GM12878 (cell line): ENCODE data around the gene GALNT16. TPM values are rescaled to one million over a fixed set of nuclear protein-coding genes. Genes with fewer than 3 reads are reported as not detected.
A peak's percentile ranks its signal among the peaks of the same experiment; 100 is the strongest.

Experiments used
- ATAC-seq: fragments of 200-7000 bp; cut with Tn5 transposase; 3 replicates; pipeline ENCODE4 v1.9.1; 2020; ENCODE audit warnings: mild to moderate bottlenecking, moderate library complexity
- BruUV-seq: library from RNA; stranded (reverse); fragments of 400-500 nt; replicated peaks from 2 replicates; lab custom pipeline; 2021; lab: Mats Ljungman, UMichigan
- CTCF ChIA-PET: fragments of 300-600 bp; sonication (Branson Sonifier 250); formaldehyde crosslinking; extraction: SDS; loops from one replicate; lab custom pipeline; 2021; ENCODE audit warnings: inconsistent platforms; lab: Yijun Ruan, JAX
- POLR2A ChIA-PET: fragments of 350-600 bp; formaldehyde crosslinking; extraction: SDS; loops from one replicate; lab custom pipeline; 2021; ENCODE audit warnings: inconsistent platforms; lab: Charles Lee
- RAD21 ChIA-PET: fragments of 300-600 bp; sonication (Branson Sonifier 250); formaldehyde crosslinking; loops from one replicate; lab custom pipeline; 2023; ENCODE audit warnings: antibody characterized with exemption; ENCODE audit not compliant: unreplicated experiment; lab: Charles Lee
- SMC1A ChIA-PET: fragments of 300-600 bp; sonication (Branson Sonifier 250); formaldehyde crosslinking; loops from one replicate; lab custom pipeline; 2023; ENCODE audit not compliant: unreplicated experiment, uncharacterized antibody; lab: Charles Lee
- DNase-seq: peaks from one replicate; pipeline ENCODE4 v3.0.0-alpha.2; 2011; ENCODE audit warnings: low read depth, low spot score
- FAIRE-seq: peaks from 3 replicates; lab custom pipeline; 2011; peaks lifted over from hg19 to GRCh38; lab: Jason Lieb, UNC
- H2AFZ ChIP-seq: 2 replicates; pipeline ENCODE4 v1.6.0; 2011; ENCODE audit warnings: low read depth, low read length, control low read depth; ENCODE audit not compliant: control insufficient read depth
- H3K27ac ChIP-seq: 2 replicates; pipeline ENCODE4 v1.5.1; 2011; ENCODE audit warnings: control low read depth; ENCODE audit not compliant: control insufficient read depth, insufficient read depth
- H3K27me3 ChIP-seq, 2 experiments: replicated peaks in 1 of 2; 2 replicates each; pipeline versions ENCODE4 v1.6.0 to v1.6.1; 2011; ENCODE audit warnings: low read length in 1 of 2; ENCODE audit not compliant: control insufficient read depth in 2 of 2, insufficient read depth in 2 of 2
- H3K36me3 ChIP-seq, 2 experiments: 2 replicates each; pipeline ENCODE4 v1.5.1; 2011; ENCODE audit warnings: low read length in 1 of 2; ENCODE audit not compliant: control insufficient read depth in 2 of 2, insufficient read depth in 2 of 2
- H3K4me1 ChIP-seq: 2 replicates; pipeline ENCODE4 v1.6.1; 2011; ENCODE audit warnings: mild to moderate bottlenecking, low read length, moderate library complexity, mixed read lengths; ENCODE audit not compliant: control insufficient read depth, insufficient read depth
- H3K4me2 ChIP-seq: 2 replicates; pipeline ENCODE4 v1.6.0; 2011; ENCODE audit warnings: control low read depth; ENCODE audit not compliant: control insufficient read depth, insufficient read depth
- H3K4me3 ChIP-seq: fragments of 200-600 bp; sonication (generic); 2 replicates; pipeline ENCODE4 v1.5.1; 2016
- H3K79me2 ChIP-seq: 2 replicates; pipeline ENCODE4 v1.6.0; 2011; ENCODE audit warnings: low read length; ENCODE audit not compliant: control insufficient read depth, insufficient read depth
- H3K9ac ChIP-seq: 2 replicates; pipeline ENCODE4 v1.8.0; 2011; ENCODE audit warnings: low read length, control low read depth, mixed read lengths; ENCODE audit not compliant: control insufficient read depth, insufficient read depth
- H3K9me3 ChIP-seq: replicated peaks from 3 replicates; pipeline ENCODE4 v1.5.1; 2011; ENCODE audit warnings: mild to moderate bottlenecking, low read length; ENCODE audit not compliant: control insufficient read depth, insufficient read depth
- H4K20me1 ChIP-seq: 2 replicates; pipeline ENCODE4 v1.6.0; 2011; ENCODE audit not compliant: control insufficient read depth, insufficient read depth
- FOXM1 ChIP-seq: IDR thresholded peaks from 2 replicates; pipeline ENCODE4 v1.6.1; 2012; ENCODE audit warnings: low read depth, mild to moderate bottlenecking, inconsistent platforms, low read length, moderate library complexity
- NBN ChIP-seq: fragments of 450-650 bp; IDR thresholded peaks from 2 replicates; pipeline ENCODE4 v1.6.1; 2016
- NFYA ChIP-seq: IDR thresholded peaks from 2 replicates; pipeline ENCODE4 v1.6.1; 2011; ENCODE audit warnings: low read depth, mild to moderate bottlenecking, low read length, improper control_type of control experiment, borderline replicate concordance
- TBL1XR1 ChIP-seq: IDR thresholded peaks from 2 replicates; pipeline ENCODE4 v1.6.1; 2012; ENCODE audit warnings: low read depth, low read length, improper control_type of control experiment
- ZNF217 ChIP-seq: fragments of 450-650 bp; IDR thresholded peaks from 2 replicates; pipeline ENCODE4 v1.6.1; 2017; ENCODE audit warnings: antibody characterized with exemption, mild to moderate bottlenecking
- ZNF24 ChIP-seq: fragments of 450-650 bp; IDR thresholded peaks from 2 replicates; pipeline ENCODE4 v1.6.1; 2017; ENCODE audit warnings: antibody characterized with exemption, mild to moderate bottlenecking
- in situ Hi-C: fragments of 300-500 bp; cut with MboI; formaldehyde crosslinking; loops from 9 replicates; pipeline ENCODE4 v1.14.3; 2018; ENCODE audit warnings: mixed read lengths
- intact Hi-C: fragments of 100-400 bp; cut with micrococcal nuclease; formaldehyde crosslinking; loops from one replicate; pipeline ENCODE4 v1.14.2; 2022; ENCODE audit not compliant: unreplicated experiment
- polyA plus RNA-seq, 11 experiments: library from polyadenylated mRNA; depleted of rRNA in 4 of 11; unstranded in 6 of 11; stranded (reverse) in 5 of 11; fragments of >200 nt; fragmentation: Nextera tagmentation in 4 of 11; fragmentation: Illumina TruSeq in 1 of 11; extraction: Ambion mirVana in 4 of 11; extraction: Trizol in 1 of 11; gene quantifications; 1 replicate in 1 of 11; 2 replicates in 10 of 11; pipeline versions ENCODE4 v1.2.1 to v1.2.3, GENCODE V29; 2011 to 2016; ENCODE audit warnings: inconsistent platforms in 2 of 11, missing spikeins in 2 of 11, low read depth in 1 of 11
- total RNA-seq, 4 experiments: library from RNA; depleted of rRNA in 3 of 4; stranded (reverse); fragments of >200 nt in 3 of 4; fragmentation: Illumina TruSeq in 1 of 4; extraction: Trizol in 1 of 4; gene quantifications; 2 replicates each; pipeline versions ENCODE4 v1.2.1 to v1.2.3, GENCODE V29; 2013 to 2021

The GALNT16 gene
- total and polyA plus RNA-seq, 10 of the 15 experiments (the other 5 are each of a cell fraction or from before 2014, with no cell fraction given): under 0.01 to 0.08 (median 0.03) TPM; not detected in 3

DNA sequence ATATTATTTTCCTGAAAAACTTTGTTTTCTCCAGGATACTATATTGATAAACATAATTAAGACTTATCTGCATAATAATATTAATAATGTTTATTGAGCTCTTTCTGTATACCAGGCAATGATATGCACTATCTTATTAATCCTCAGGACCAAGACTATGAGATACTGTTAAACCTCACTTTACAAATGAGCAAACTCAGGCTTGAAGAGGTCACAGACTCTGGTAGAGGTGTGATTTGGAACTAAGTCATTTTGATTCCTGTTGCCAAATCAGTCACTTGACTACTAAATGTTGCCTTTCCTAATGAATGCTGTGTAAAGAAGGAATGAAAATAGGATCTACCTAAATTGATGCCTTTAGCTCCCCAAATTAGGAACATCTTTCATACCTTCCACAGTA lies 145.8 kb downstream of the GALNT16 start:
- H2AFZ ChIP-seq: no peak overlapping the region
- ATAC-seq (peak; percentile 29; the same call in 1 of the 3 replicates), FAIRE-seq (no peak), DNase-seq (no peak)
- no peaks in the 10 kb centered on the region for H3K4me1 ChIP-seq
- in situ Hi-C loops: no loop called here
- H3K4me3 ChIP-seq: no peak overlapping the region
- no peak overlapping the region for H3K4me2 ChIP-seq
- TF ChIP-seq NFYA: no peak
- no peak for TF ChIP-seq ZNF217
- TF ChIP-seq FOXM1: no peak
- TF ChIP-seq ZNF24: no peak
- TF ChIP-seq NBN: no peak
- TF ChIP-seq TBL1XR1: no peak
- peaks cover 50% of the 10 kb centered on the region for H3K79me2 ChIP-seq
- H3K9me3 ChIP-seq: peaks cover 6% of the 10 kb centered on the region; the same call in 2 of the 3 replicates
- H3K27me3 ChIP-seq: no peaks in the 10 kb centered on the region
- BruUV-seq: no TSS peak
- RAD21 ChIA-PET: interaction anchor here (1.0 to 2.0 kb wide), 3 partner anchors 9 to 54 kb away, joined by 3 to 7 read pairs (median 5); no protein-coding TSS in a partner anchor
- H4K20me1 ChIP-seq: no peaks in the 10 kb centered on the region
- POLR2A ChIA-PET: interaction anchor here (0.7 to 1.1 kb wide), 4 partner anchors 10 to 45 kb away, joined by 3 to 6 read pairs (median 3); no protein-coding TSS in a partner anchor
- SMC1A ChIA-PET: interaction anchor here (0.7 to 4.0 kb wide), 6 partner anchors 10 to 96 kb away, joined by 3 to 18 read pairs (median 3); no protein-coding TSS in a partner anchor
- CTCF ChIA-PET: interaction anchor here (0.7 to 1.7 kb wide), 3 partner anchors 49 to 66 kb away, joined by 3 to 5 read pairs (median 4); no protein-coding TSS in a partner anchor
- H3K36me3 ChIP-seq: no peaks in the 10 kb centered on the region
- no peak overlapping the region for H3K9ac ChIP-seq
- intact Hi-C loops: no loop called here
- no peak overlapping the region for H3K27ac ChIP-seq

Other genes starting within 250 kb of the GALNT16 start
- gene DCAF5, start 107.0 kb upstream of the GALNT16 start, total RNA-seq (2014; rRNA removed): 9.8 and 13.2 TPM in 2 replicates
- 15.9 and 17.4 TPM in 2 replicates for gene DCAF5, start 107.0 kb upstream of the GALNT16 start, total RNA-seq (2014; rRNA removed; fragmentation: Illumina TruSeq; extraction: Trizol)
- 30.1 and 31.1 TPM in 2 replicates for gene DCAF5, start 107.0 kb upstream of the GALNT16 start, total RNA-seq (2021)
- gene DCAF5, start 107.0 kb upstream of the GALNT16 start, polyA plus RNA-seq (2011; rRNA removed): 32.0 and 38.1 TPM in 2 replicates
- 26.8 and 29.4 TPM in 2 replicates for gene DCAF5, start 107.0 kb upstream of the GALNT16 start, polyA plus RNA-seq (2014; fragmentation: Illumina TruSeq; extraction: Trizol)
- gene DCAF5, start 107.0 kb upstream of the GALNT16 start, polyA plus RNA-seq (2014; fragmentation: Nextera tagmentation; extraction: Ambion mirVana): 1 to 10 TPM; 6.8 to 7.1 TPM
- gene DCAF5, start 107.0 kb upstream of the GALNT16 start, polyA plus RNA-seq (2014; rRNA removed): 24.0 and 24.8 TPM in 2 replicates
- gene DCAF5, start 107.0 kb upstream of the GALNT16 start, polyA plus RNA-seq (2016; fragmentation: Nextera tagmentation; extraction: Ambion mirVana): 10 to 100 TPM; 18.6 to 19.5 TPM
- gene EXD2, start 68.7 kb upstream of the GALNT16 start, total RNA-seq (2014; rRNA removed): 3.9 and 6.2 TPM in 2 replicates
- gene EXD2, start 68.7 kb upstream of the GALNT16 start, total RNA-seq (2014; rRNA removed; fragmentation: Illumina TruSeq; extraction: Trizol): 3.6 and 3.7 TPM in 2 replicates
- gene EXD2, start 68.7 kb upstream of the GALNT16 start, total RNA-seq (2021): 5.8 and 6.2 TPM in 2 replicates
- 12.4 and 13.3 TPM in 2 replicates for gene EXD2, start 68.7 kb upstream of the GALNT16 start, polyA plus RNA-seq (2011; rRNA removed)
- 4.7 and 5.9 TPM in 2 replicates for gene EXD2, start 68.7 kb upstream of the GALNT16 start, polyA plus RNA-seq (2014; fragmentation: Illumina TruSeq; extraction: Trizol)
- 1 to 10 TPM; 1.0 to 1.3 TPM for gene EXD2, start 68.7 kb upstream of the GALNT16 start, polyA plus RNA-seq (2014; fragmentation: Nextera tagmentation; extraction: Ambion mirVana)
- 4.0 and 4.5 TPM in 2 replicates for gene EXD2, start 68.7 kb upstream of the GALNT16 start, polyA plus RNA-seq (2014; rRNA removed)
- gene EXD2, start 68.7 kb upstream of the GALNT16 start, polyA plus RNA-seq (2016; fragmentation: Nextera tagmentation; extraction: Ambion mirVana): 1 to 10 TPM; 6.1 to 6.7 TPM
- 236 and 275 TPM in 2 replicates for gene ERH, start 138.1 kb downstream of the GALNT16 start, total RNA-seq (2014; rRNA removed)
- gene ERH, start 138.1 kb downstream of the GALNT16 start, total RNA-seq (2014; rRNA removed; fragmentation: Illumina TruSeq; extraction: Trizol): 440 and 441 TPM in 2 replicates
- gene ERH, start 138.1 kb downstream of the GALNT16 start, total RNA-seq (2021): 375 and 388 TPM in 2 replicates
- 491 and 785 TPM in 2 replicates for gene ERH, start 138.1 kb downstream of the GALNT16 start, polyA plus RNA-seq (2011; rRNA removed)
- gene ERH, start 138.1 kb downstream of the GALNT16 start, polyA plus RNA-seq (2014; fragmentation: Illumina TruSeq; extraction: Trizol): 390 and 413 TPM in 2 replicates
- gene ERH, start 138.1 kb downstream of the GALNT16 start, polyA plus RNA-seq (2014; fragmentation: Nextera tagmentation; extraction: Ambion mirVana): 100 to 1,000 TPM; 538 to 852 TPM
- gene ERH, start 138.1 kb downstream of the GALNT16 start, polyA plus RNA-seq (2014; rRNA removed): 269 and 302 TPM in 2 replicates
- gene ERH, start 138.1 kb downstream of the GALNT16 start, polyA plus RNA-seq (2016; fragmentation: Nextera tagmentation; extraction: Ambion mirVana): 100 to 1,000 TPM; 255 to 334 TPM
- gene SLC39A9, start 138.5 kb downstream of the GALNT16 start, total RNA-seq (2014; rRNA removed): 66.3 and 76.5 TPM in 2 replicates
- 65.4 and 69.1 TPM in 2 replicates for gene SLC39A9, start 138.5 kb downstream of the GALNT16 start, total RNA-seq (2014; rRNA removed; fragmentation: Illumina TruSeq; extraction: Trizol)
- 55.8 and 58.7 TPM in 2 replicates for gene SLC39A9, start 138.5 kb downstream of the GALNT16 start, total RNA-seq (2021)
- gene SLC39A9, start 138.5 kb downstream of the GALNT16 start, polyA plus RNA-seq (2011; rRNA removed): 109 and 121 TPM in 2 replicates
- gene SLC39A9, start 138.5 kb downstream of the GALNT16 start, polyA plus RNA-seq (2014; fragmentation: Illumina TruSeq; extraction: Trizol): 50.2 and 58.3 TPM in 2 replicates
- gene SLC39A9, start 138.5 kb downstream of the GALNT16 start, polyA plus RNA-seq (2014; fragmentation: Nextera tagmentation; extraction: Ambion mirVana): 10 to 100 TPM; 19.9 to 29.5 TPM
- 35.1 and 40.9 TPM in 2 replicates for gene SLC39A9, start 138.5 kb downstream of the GALNT16 start, polyA plus RNA-seq (2014; rRNA removed)
- 10 to 100 TPM; 40.8 to 43.7 TPM for gene SLC39A9, start 138.5 kb downstream of the GALNT16 start, polyA plus RNA-seq (2016; fragmentation: Nextera tagmentation; extraction: Ambion mirVana)
- 0.06 TPM in 1 of 2 replicates, not detected in the other for gene PLEKHD1, start 224.6 kb downstream of the GALNT16 start, total RNA-seq (2014; rRNA removed)
- 0.05 TPM in 1 of 2 replicates, not detected in the other for gene PLEKHD1, start 224.6 kb downstream of the GALNT16 start, total RNA-seq (2014; rRNA removed; fragmentation: Illumina TruSeq; extraction: Trizol)
- 0.08 TPM in 1 of 2 replicates, not detected in the other for gene PLEKHD1, start 224.6 kb downstream of the GALNT16 start, total RNA-seq (2021)
- 0.01 and 0.03 TPM in 2 replicates for gene PLEKHD1, start 224.6 kb downstream of the GALNT16 start, polyA plus RNA-seq (2011; rRNA removed)
- gene PLEKHD1, start 224.6 kb downstream of the GALNT16 start, polyA plus RNA-seq (2014; fragmentation: Illumina TruSeq; extraction: Trizol): 0.01 TPM in 1 of 2 replicates, not detected in the other
- not detected for gene PLEKHD1, start 224.6 kb downstream of the GALNT16 start, polyA plus RNA-seq (2014; fragmentation: Nextera tagmentation; extraction: Ambion mirVana)
- 0.03 TPM in 1 of 2 replicates, not detected in the other for gene PLEKHD1, start 224.6 kb downstream of the GALNT16 start, polyA plus RNA-seq (2014; rRNA removed)
- not detected for gene PLEKHD1, start 224.6 kb downstream of the GALNT16 start, polyA plus RNA-seq (2016; fragmentation: Nextera tagmentation; extraction: Ambion mirVana)